Glutamatergic neuron (in vitro differentiated cells): Measurements from ENCODE around the gene FGD5. TPM values are rescaled to one million over a fixed set of nuclear protein-coding genes. Genes with fewer than 3 reads are reported as not detected.
A peak's percentile ranks its signal among the peaks of the same experiment; 100 is the strongest.

Source experiments
- DNase-seq: peaks from one replicate; pipeline ENCODE4 v3.0.0; 2022
- H3K27ac Mint-ChIP-seq: one replicate; pipeline ENCODE4 v1.8.0; 2020; ENCODE audit warnings: mild to moderate bottlenecking, mixed read lengths, inconsistent platforms; ENCODE audit not compliant: unreplicated experiment
- H3K27me3 Mint-ChIP-seq: one replicate; pipeline ENCODE4 v1.8.0; 2020; ENCODE audit warnings: mild to moderate bottlenecking, moderate library complexity, mixed read lengths, inconsistent platforms; ENCODE audit not compliant: unreplicated experiment
- H3K36me3 Mint-ChIP-seq: one replicate; pipeline ENCODE4 v1.8.0; 2020; ENCODE audit warnings: mild to moderate bottlenecking, mixed read lengths, inconsistent platforms; ENCODE audit not compliant: unreplicated experiment
- H3K4me1 Mint-ChIP-seq: one replicate; pipeline ENCODE4 v1.8.0; 2020; ENCODE audit warnings: mild to moderate bottlenecking, low read depth, mixed read lengths, inconsistent platforms; ENCODE audit not compliant: unreplicated experiment
- H3K4me3 Mint-ChIP-seq: one replicate; pipeline ENCODE4 v1.8.0; 2020; ENCODE audit warnings: mild to moderate bottlenecking, mixed read lengths, inconsistent platforms; ENCODE audit not compliant: unreplicated experiment
- H3K9me3 Mint-ChIP-seq: one replicate; pipeline ENCODE4 v1.8.0; 2020; ENCODE audit warnings: mild to moderate bottlenecking, moderate library complexity, mixed read lengths, inconsistent platforms; ENCODE audit not compliant: unreplicated experiment
- total RNA-seq: library from RNA; stranded (reverse); fragmentation: NEBNext Ultra II Directional; extraction: Animal tissue kit (Norgen Biotek cat#: 25700); gene quantifications from one replicate; pipeline ENCODE4 v1.2.1, GENCODE V29; 2021; ENCODE audit not compliant: unreplicated experiment
- TF ChIP-seq, protein P1 (sequence below): fragments of 200-600 bp; sonication (generic); IDR thresholded peaks from one replicate; pipeline ENCODE4 v1.5.0; 2021; ENCODE audit not compliant: partially characterized antibody, unreplicated experiment

Gene FGD5
- total RNA-seq, 1 donor from 2014 or later, result 3.1 TPM

DNA sequence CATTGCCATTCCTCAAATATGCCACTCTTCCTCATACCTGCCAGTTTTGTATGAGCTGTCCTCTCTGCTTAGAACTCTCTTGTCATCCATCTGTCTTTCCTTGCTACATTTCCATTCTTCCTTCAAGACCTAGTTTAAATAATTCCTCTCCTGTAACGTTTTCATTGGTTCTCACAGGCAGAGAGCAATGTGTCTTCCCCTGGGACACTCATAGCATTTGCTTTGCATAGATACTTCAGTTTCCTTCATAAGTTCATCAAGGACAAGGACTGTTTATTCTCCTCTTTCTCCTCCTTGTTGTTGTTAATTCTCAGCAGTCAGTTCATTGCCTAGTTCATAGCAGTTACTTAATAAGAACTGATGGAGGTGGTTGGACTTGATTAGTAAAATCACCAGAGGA, 139.2 kb downstream of the FGD5 start:
- Mint-ChIP-seq H3K36me3 (no peaks in the 10 kb centered on the region), H3K27me3 (no peaks in the 10 kb centered on the region), H3K27ac (peak overlapping the region; percentile 92)

DNA sequence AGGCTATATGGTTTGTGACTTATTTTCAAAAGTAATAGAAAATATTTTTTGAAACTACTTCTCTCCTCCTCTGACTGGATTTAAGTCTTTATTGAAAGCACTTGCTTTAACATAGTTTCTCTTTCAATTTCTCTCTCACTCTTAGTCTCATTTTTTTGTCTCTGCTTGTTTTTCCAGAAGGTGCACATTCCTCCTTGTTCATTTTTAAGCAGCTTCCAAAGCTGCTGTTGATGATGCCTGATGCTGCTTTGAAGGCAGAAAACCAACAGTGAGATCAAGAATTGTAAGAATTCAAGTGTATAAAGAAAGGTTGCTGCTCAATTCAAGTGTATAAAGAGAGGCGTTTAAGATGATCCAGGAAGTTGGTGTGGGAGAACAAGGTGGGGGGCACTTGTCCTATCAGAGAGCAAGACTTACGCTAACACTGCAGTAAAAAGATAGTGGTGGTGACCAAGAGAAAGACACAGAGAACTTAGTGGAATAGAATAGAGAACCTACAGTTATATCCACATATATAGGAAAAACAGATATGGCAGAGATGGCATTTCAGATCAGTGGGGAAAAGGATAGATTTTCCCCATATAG, 140.7 kb downstream of the FGD5 start:
- no peak overlapping the region for H3K27ac Mint-ChIP-seq
- no peak for DNase-seq
- no peaks in the 10 kb centered on the region for H3K36me3 Mint-ChIP-seq
- H3K4me1 Mint-ChIP-seq, result peaks cover 18% of the 10 kb centered on the region
- no peak overlapping the region for H3K4me3 Mint-ChIP-seq
- H3K9me3 Mint-ChIP-seq, result peaks cover 2% of the 10 kb centered on the region
- TF ChIP-seq, protein P1, sequence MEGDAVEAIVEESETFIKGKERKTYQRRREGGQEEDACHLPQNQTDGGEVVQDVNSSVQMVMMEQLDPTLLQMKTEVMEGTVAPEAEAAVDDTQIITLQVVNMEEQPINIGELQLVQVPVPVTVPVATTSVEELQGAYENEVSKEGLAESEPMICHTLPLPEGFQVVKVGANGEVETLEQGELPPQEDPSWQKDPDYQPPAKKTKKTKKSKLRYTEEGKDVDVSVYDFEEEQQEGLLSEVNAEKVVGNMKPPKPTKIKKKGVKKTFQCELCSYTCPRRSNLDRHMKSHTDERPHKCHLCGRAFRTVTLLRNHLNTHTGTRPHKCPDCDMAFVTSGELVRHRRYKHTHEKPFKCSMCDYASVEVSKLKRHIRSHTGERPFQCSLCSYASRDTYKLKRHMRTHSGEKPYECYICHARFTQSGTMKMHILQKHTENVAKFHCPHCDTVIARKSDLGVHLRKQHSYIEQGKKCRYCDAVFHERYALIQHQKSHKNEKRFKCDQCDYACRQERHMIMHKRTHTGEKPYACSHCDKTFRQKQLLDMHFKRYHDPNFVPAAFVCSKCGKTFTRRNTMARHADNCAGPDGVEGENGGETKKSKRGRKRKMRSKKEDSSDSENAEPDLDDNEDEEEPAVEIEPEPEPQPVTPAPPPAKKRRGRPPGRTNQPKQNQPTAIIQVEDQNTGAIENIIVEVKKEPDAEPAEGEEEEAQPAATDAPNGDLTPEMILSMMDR, result no peak
- no peaks in the 10 kb centered on the region for H3K27me3 Mint-ChIP-seq

More for the DNA sequence above, 139.2 kb downstream of the FGD5 start:
- Mint-ChIP-seq H3K9me3 (no peaks in the 10 kb centered on the region), H3K4me3 (peak overlapping the region; percentile 71), H3K4me1 (peaks cover 18% of the 10 kb centered on the region)
- TF ChIP-seq, protein P1, result no peak
- DNase-seq, result no peak

DNA sequence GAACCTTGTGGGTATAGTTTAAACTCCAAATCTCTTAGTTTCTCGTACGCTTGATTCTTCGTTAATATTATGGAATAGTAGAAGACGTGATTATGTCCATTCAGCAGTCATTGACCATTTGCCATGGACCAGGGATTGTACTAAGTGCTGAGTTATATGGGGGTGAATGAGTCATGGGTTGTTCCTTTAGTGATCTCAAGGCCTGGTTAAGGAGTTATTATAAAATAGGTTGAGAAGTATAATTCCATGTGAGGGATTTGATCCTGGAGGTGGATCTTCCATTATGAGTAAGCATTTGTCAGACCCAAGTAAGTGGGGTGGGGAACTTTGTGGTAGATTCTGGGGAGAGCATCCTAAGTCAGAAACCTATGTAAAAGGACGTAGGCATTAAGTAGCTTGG, 144.0 kb downstream of the FGD5 start:
- H3K4me1 Mint-ChIP-seq, result peaks cover 5% of the 10 kb centered on the region
- H3K27me3 Mint-ChIP-seq, result no peaks in the 10 kb centered on the region
- peaks cover 9% of the 10 kb centered on the region for H3K36me3 Mint-ChIP-seq
- TF ChIP-seq, protein P1, result no peak
- H3K4me3 Mint-ChIP-seq, result no peak overlapping the region
- no peak for DNase-seq
- H3K9me3 Mint-ChIP-seq, result peaks cover 7% of the 10 kb centered on the region
- no peak overlapping the region for H3K27ac Mint-ChIP-seq

DNA sequence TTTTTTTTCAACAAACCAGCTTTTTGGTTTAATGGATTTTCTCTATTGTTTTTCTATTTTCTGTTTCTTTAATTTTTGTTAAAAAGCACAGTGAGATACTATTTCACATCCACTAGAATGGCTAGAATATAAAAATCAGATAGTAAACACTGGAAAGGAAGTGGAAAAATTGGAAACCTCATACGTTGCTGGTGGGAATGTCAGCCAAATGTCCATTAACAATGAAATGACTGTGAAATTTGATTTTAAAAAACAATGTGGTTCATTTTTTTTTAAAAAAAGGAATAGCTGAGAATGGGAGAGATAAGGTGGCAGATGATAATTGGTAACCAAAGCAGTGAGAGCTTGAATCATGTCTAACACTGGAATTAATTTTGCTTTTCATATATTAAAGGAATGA, 148.5 kb downstream of the FGD5 start:
- H3K9me3 Mint-ChIP-seq, result peaks cover 11% of the 10 kb centered on the region
- no peak overlapping the region for H3K27ac Mint-ChIP-seq
- no peaks in the 10 kb centered on the region for H3K27me3 Mint-ChIP-seq
- DNase-seq, result no peak
- TF ChIP-seq, protein P1, result no peak
- H3K4me1 Mint-ChIP-seq, result no peaks in the 10 kb centered on the region
- peaks cover 9% of the 10 kb centered on the region for H3K36me3 Mint-ChIP-seq
- no peak overlapping the region for H3K4me3 Mint-ChIP-seq

DNA sequence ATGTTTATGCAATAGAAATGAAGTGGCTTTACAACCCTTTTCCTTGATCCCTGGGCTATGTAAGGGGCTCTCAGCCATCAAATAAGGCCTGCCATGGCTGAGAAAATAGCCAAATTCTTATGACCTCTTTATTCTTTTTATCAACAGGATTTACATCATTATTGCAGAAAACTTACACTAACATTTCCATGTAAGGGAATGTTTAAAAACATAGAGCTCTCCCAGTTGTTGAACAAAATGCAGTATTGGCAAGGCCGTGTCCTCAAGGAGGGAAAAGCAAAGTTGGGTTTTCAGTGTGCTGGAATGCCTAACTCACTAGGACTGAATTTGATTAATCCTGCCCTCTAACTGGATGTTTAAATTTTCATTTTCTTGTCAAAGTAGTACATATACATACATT, 150.9 kb downstream of the FGD5 start:
- H3K27me3 Mint-ChIP-seq, result no peaks in the 10 kb centered on the region
- peaks cover 7% of the 10 kb centered on the region for H3K4me1 Mint-ChIP-seq
- no peak overlapping the region for H3K4me3 Mint-ChIP-seq
- H3K36me3 Mint-ChIP-seq, result peaks cover 17% of the 10 kb centered on the region
- H3K27ac Mint-ChIP-seq, result no peak overlapping the region
- peaks cover 9% of the 10 kb centered on the region for H3K9me3 Mint-ChIP-seq
- no peak for DNase-seq
- TF ChIP-seq, protein P1, result no peak
